Measurements from ENCODE around the gene FDXR. TPM values are rescaled to one million over a fixed set of nuclear protein-coding genes. Genes with fewer than 3 reads are reported as not detected.
"Not testable (repeated sequence)": the region's sequence is repeated elsewhere in the genome, so short reads cannot be mapped to it uniquely, and the experiment has no call there.

Gene FDXR
- total RNA-seq, 1 experiment from 2014 or later = 108 TPM

GRCh38 chr17:74875155-74875976, 2.6 kb upstream of the FDXR start:
- no peak for DNase-seq (ENCODE audit: low read depth)
- in situ Hi-C loops (cut with HindIII; ENCODE audit: low pct_unique_long_range_greater_than_20kb, low sequenced_read_pairs) = no loop called here

GRCh38 chr17:74874615-74875037, 1.8 kb upstream of the FDXR start:
- DNase-seq (ENCODE audit: low read depth) = no peak
- in situ Hi-C loops (cut with HindIII; ENCODE audit: low pct_unique_long_range_greater_than_20kb, low sequenced_read_pairs) = no loop called here

- in situ Hi-C loops (cut with HindIII; ENCODE audit: low pct_unique_long_range_greater_than_20kb, low sequenced_read_pairs) = no loop called here
- DNase-seq (ENCODE audit: low read depth) = peak; percentile 54
Measured at GRCh38 chr17:74873874-74874614, 1.2 kb upstream of the FDXR start.

GRCh38 chr17:74873037-74873873, 461 bp upstream of the FDXR start:
- peak; percentile 100 for DNase-seq (ENCODE audit: low read depth)
- in situ Hi-C loops (cut with HindIII; ENCODE audit: low pct_unique_long_range_greater_than_20kb, low sequenced_read_pairs) = no loop called here

- in situ Hi-C loops (cut with HindIII; ENCODE audit: low pct_unique_long_range_greater_than_20kb, low sequenced_read_pairs) = no loop called here
Measured at GRCh38 chr17:74871356-74872076, 1.3 kb downstream of the FDXR start.

DNA sequence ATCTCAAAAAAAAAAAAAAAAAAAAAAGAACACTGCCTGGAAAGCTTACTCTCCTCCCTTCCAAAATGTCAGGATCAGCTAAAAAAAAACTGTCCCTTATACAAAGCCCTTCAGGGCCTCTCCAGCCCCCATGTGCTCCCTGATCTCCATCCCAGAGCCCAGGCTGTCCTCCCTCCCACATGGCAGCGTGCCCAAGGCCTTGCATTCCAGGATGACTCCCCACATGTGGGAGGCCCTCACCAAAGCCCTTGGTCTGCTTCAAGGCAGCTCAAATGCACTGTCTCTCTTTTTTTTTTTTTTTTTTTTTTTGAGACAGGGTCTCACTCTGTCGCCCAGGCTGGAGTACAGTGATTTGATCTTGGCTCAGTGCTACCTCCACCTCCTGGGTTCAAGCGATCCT, 2.3 kb downstream of the FDXR start:
- in situ Hi-C loops (cut with HindIII; ENCODE audit: low pct_unique_long_range_greater_than_20kb, low sequenced_read_pairs) = no loop called here

More at GRCh38 chr17:74871356-74872076, 1.3 kb downstream of the FDXR start:
- DNase-seq (ENCODE audit: low read depth) = no peak

DNA sequence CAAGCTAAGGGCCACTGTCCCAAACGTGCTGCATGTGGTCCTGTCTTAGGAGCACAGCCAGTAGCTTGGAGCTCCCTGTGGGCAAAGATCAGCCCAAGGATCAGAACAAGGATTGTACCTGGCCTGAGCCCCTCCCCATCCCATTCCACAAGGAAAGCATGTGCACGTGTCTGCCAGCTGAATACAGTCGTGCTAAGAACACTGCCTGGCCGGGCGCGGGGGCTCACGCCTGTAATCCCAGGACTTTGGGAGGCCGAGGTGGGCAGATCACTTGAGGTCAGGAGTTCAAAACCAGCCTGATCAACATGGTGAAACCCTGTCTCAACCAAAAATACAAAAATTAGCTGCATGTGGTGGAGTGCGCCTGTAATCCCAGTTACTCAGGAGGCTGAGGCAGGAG, 2.8 kb downstream of the FDXR start:
- in situ Hi-C loops (cut with HindIII; ENCODE audit: low pct_unique_long_range_greater_than_20kb, low sequenced_read_pairs); DNase-seq (ENCODE audit: low read depth): not testable (repeated sequence)

More for the DNA sequence above, 2.3 kb downstream of the FDXR start:
- no peak for DNase-seq (ENCODE audit: low read depth)

DNA sequence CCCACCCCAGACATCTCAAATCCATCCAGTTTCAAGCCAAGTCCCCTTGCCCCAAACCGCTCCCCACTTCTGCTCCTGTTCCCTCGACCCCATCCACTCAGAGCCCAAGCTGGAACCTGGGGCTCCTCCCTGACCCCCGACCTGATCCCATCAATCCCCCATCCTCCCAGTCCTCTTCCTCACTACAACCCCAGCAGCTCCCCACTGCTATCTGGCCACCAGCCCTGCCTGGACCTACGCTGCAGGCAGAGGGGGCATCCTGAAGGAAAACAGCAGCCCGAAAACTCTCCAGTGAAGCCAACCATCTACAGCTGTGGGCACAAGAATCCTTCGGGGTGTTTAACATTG, 3.9 kb downstream of the FDXR start:
- in situ Hi-C loops (cut with HindIII; ENCODE audit: low pct_unique_long_range_greater_than_20kb, low sequenced_read_pairs) = no loop called here
- no peak for DNase-seq (ENCODE audit: low read depth)

DNA sequence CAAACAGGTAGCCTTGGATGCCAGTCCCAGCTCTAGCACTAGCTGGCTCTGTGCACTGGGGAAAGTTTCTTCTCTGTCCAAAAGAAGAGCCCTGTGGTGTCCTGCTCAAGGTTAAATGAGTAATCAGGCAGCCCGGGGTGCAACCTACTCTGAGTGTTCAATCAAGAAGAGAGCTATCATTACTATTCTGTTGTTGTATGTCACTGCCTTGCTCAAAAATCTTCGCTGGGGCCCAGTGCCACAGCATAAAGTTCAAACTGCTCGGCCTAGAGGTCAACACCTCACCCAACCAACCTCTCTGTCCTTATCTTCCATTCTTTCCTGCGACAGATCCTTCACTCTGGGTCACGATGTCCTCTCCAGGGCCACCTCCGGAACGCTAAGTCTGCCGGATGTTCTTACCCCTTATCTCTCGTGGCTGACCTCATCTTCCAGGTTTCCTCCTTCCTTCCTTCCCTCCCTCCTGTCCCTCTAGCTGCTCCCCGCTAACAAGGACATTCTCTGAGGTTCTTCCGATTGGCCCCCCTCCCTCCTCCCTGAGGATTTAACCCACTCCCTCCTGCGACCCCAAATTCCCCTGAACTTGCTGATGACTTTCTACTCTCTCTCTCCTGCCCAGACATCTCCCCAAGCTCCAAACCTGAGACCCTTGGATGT, 4.4 kb downstream of the FDXR start:
- in situ Hi-C loops (cut with HindIII; ENCODE audit: low pct_unique_long_range_greater_than_20kb, low sequenced_read_pairs) = no loop called here
- DNase-seq (ENCODE audit: low read depth) = no peak

GRCh38 chr17:74866198-74866835, 6.5 kb downstream of the FDXR start:
- DNase-seq (ENCODE audit: low read depth) = no peak
- in situ Hi-C loops (cut with HindIII; ENCODE audit: low pct_unique_long_range_greater_than_20kb, low sequenced_read_pairs) = no loop called here

DNA sequence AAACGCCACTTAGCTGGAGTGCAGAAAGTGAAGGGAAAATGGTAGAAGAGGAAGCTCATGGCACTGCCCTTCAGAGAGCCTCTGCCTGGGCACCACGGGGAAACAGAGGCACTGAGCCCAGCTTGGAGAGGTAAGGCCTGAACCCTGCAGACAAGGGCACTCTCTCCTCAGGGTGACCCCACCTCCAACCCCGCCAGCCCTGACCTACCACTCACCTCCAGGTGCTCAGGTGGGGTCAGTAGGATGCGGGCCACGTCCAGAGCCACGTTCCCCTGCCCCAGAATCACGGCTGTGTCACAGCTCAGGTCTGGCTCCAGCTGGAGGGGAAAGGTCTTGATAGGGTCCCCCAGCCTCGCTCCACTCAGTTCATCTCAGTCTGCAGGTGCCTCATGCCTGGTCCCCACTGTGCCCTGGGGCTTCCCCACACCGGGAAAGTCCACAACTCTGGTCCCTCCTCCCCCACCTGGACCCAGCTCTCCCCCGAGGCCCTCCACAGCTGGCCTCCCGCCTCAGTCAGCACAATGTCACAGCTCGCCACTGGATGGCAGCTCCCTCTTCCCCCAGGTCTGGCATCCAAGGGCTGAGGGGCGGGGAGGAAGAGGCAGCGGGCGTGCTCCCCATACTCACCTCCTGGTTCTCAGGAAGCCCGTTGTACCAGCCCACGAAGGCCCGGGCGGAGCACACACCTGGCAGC, 7.1 kb downstream of the FDXR start:
- DNase-seq (ENCODE audit: low read depth) = no peak
- in situ Hi-C loops (cut with HindIII; ENCODE audit: low pct_unique_long_range_greater_than_20kb, low sequenced_read_pairs) = no loop called here

DNA sequence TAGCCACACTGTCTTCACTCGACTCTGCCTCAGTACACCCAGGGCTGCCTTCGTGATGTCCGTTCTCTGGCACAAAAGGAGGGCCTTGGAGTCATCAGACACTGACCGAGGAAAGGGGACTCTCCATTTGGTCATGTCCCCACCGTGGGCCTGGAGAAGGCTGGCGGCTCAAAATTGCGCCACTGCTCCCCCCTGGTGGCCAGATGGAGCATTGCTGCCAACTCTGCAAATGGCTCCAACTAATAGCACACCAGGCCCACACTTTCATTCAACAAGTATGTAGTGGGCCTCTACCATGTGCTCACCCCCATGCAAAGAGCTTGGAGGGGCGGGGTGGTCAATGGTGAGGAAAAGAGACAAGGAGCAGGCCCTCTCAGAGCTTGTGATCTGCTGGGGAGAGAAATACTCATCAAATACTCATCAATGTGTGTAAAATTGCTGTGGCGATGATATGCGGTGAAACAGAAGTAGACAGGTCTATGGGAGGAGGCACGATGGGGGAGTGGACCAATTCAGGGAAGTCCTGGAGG, 7.9 kb downstream of the FDXR start:
- in situ Hi-C loops (cut with HindIII; ENCODE audit: low pct_unique_long_range_greater_than_20kb, low sequenced_read_pairs) = no loop called here
- DNase-seq (ENCODE audit: low read depth) = peak; percentile 52

GRCh38 chr17:74864297-74864865, 8.4 kb downstream of the FDXR start:
- no peak for DNase-seq (ENCODE audit: low read depth)
- in situ Hi-C loops (cut with HindIII; ENCODE audit: low pct_unique_long_range_greater_than_20kb, low sequenced_read_pairs) = no loop called here

- in situ Hi-C loops (cut with HindIII; ENCODE audit: low pct_unique_long_range_greater_than_20kb, low sequenced_read_pairs) = no loop called here
- DNase-seq (ENCODE audit: low read depth) = no peak
Measured at GRCh38 chr17:74863420-74864296, 9.1 kb downstream of the FDXR start.

- in situ Hi-C loops (cut with HindIII; ENCODE audit: low pct_unique_long_range_greater_than_20kb, low sequenced_read_pairs) = no loop called here
- no peak for DNase-seq (ENCODE audit: low read depth)
Measured at GRCh38 chr17:74862919-74863318, 9.9 kb downstream of the FDXR start.

All from Caki2 (cell line).